Fibroblast of lung (primary cell): Measurements from ENCODE around the gene TNFRSF14. TPM values are rescaled to one million over a fixed set of nuclear protein-coding genes. Genes with fewer than 3 reads are reported as not detected.
"Not testable (repeated sequence)": the region's sequence is repeated elsewhere in the genome, so short reads cannot be mapped to it uniquely, and the experiment has no call there.

ENCODE experiments used
- DNase-seq, 2 donors: peaks; one replicate each; pipeline versions ENCODE4 v3.0.0 to v3.0.0-alpha.2; 2010; ENCODE audit warnings: low read depth in 2 of 2
- H2AFZ ChIP-seq: 2 replicates; pipeline ENCODE4 v1.5.1; 2012; ENCODE audit warnings: low read length, control low read depth, inconsistent platforms
- H3K27ac ChIP-seq: 2 replicates; pipeline ENCODE4 v1.5.1; 2011; ENCODE audit warnings: low read length, control low read depth; ENCODE audit not compliant: insufficient read depth
- H3K27me3 ChIP-seq: 2 replicates; pipeline ENCODE4 v1.5.1; 2011; ENCODE audit warnings: mild to moderate bottlenecking, low read length; ENCODE audit not compliant: control insufficient read depth, insufficient read depth
- H3K36me3 ChIP-seq: 2 replicates; pipeline ENCODE4 v1.5.1; 2011; ENCODE audit warnings: low read length; ENCODE audit not compliant: control insufficient read depth, insufficient read depth
- H3K4me1 ChIP-seq: 2 replicates; pipeline ENCODE4 v1.5.1; 2011; ENCODE audit warnings: low read length; ENCODE audit not compliant: control insufficient read depth, insufficient read depth; ENCODE audit errors: extremely low read depth
- H3K4me2 ChIP-seq: 2 replicates; pipeline ENCODE4 v1.5.1; 2011; ENCODE audit warnings: low read length, control low read depth; ENCODE audit not compliant: insufficient read depth; ENCODE audit errors: extremely low read depth
- H3K4me3 ChIP-seq, 4 experiments: fragments of 200-600 bp in 1 of 4; sonication (generic) in 1 of 4; replicated peaks in 1 of 4; 2 replicates each; pipeline ENCODE4 v1.5.1; 2011 to 2016; ENCODE audit warnings: low read length in 4 of 4, low read depth in 3 of 4, mild to moderate bottlenecking in 3 of 4, control low read depth in 2 of 4, inconsistent platforms in 1 of 4, mixed read lengths in 1 of 4; ENCODE audit not compliant: insufficient read depth in 1 of 4; ENCODE audit errors: control extremely low read depth in 1 of 4
- H3K79me2 ChIP-seq: 2 replicates; pipeline ENCODE4 v1.5.1; 2012; ENCODE audit warnings: mild to moderate bottlenecking, low read length, inconsistent platforms; ENCODE audit not compliant: control insufficient read depth, insufficient read depth
- H3K9ac ChIP-seq: 2 replicates; pipeline ENCODE4 v1.5.1; 2011; ENCODE audit warnings: mild to moderate bottlenecking, low read length, control low read depth; ENCODE audit not compliant: insufficient read depth
- H3K9me3 ChIP-seq: 2 replicates; pipeline ENCODE4 v1.5.1; 2012; ENCODE audit warnings: low read depth, low read length; ENCODE audit not compliant: control insufficient read depth, insufficient read depth
- H4K20me1 ChIP-seq: 2 replicates; pipeline ENCODE4 v1.5.1; 2011; ENCODE audit warnings: low read length; ENCODE audit not compliant: control insufficient read depth, insufficient read depth; ENCODE audit errors: extremely low read depth
- EZH2 ChIP-seq: IDR thresholded peaks from 2 replicates; pipeline ENCODE4 v1.5.1; 2012; ENCODE audit warnings: low read length, control low read depth, mild to moderate bottlenecking; ENCODE audit errors: missing control alignments
- polyA plus RNA-seq, 2 donors: library from polyadenylated mRNA; depleted of rRNA in 1 of 2; stranded (reverse) in 1 of 2; unstranded in 1 of 2; fragments of >200 nt; gene quantifications; 2 replicates each; pipeline ENCODE4 v1.2.1, GENCODE V29; 2011 to 2012; ENCODE audit warnings: missing spikeins in 1 of 2
- total RNA-seq: library from RNA; depleted of rRNA; stranded (reverse); fragments of >200 nt; gene quantifications from 2 replicates; pipeline ENCODE4 v1.2.1, GENCODE V29; 2014
- TF ChIP-seq, protein P1 (sequence below), 2 donors: IDR thresholded peaks in 1 of 2; conservative IDR thresholded peaks in 1 of 2; 1 replicate in 1 of 2; 2 replicates in 1 of 2; pipeline ENCODE4 v1.5.1; 2011 to 2012; ENCODE audit warnings: low read length in 2 of 2, control low read depth in 1 of 2, inconsistent platforms in 1 of 2, low read depth in 1 of 2, mild to moderate bottlenecking in 1 of 2

TNFRSF14 gene
- total and polyA plus RNA-seq, 2 donors (not counting 1 experiment from before 2014, with no cell fraction given), result 15.2 to 85.0 TPM

DNA sequence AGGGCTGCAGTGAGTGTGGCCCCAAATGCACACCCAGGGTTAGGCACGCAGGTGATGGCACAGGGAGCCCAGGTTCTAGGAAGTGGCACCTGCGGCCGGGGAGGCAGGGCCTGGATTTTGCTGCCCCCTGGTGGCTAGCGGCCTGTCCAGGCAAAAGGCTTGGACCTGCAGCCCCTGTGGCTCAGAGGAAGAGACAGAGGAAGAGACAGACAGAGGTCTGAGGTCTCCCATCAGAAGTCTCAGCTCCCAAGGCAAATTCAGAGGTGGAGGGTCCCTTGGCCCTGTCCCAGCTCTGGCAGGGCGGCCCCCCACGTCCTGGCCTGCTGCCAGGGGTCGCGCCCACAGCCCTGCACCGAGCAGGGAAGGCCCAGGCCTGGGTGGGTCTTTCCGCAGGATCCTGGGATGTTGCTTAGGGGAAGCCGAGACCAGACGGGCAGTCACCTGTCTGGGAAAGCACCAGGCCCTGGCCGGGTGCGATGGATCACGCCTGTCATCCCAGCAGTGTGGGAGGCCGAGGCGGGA is 8.0 kb upstream of the TNFRSF14 start:
- Histone ChIP-seq H3K9ac (peak overlapping the region; percentile 55), H3K79me2 (no peaks in the 10 kb centered on the region), H2AFZ (peak overlapping the region; percentile 41), H3K4me1 (peaks cover 14% of the 10 kb centered on the region), H3K27ac (peak overlapping the region; percentile 43), H4K20me1 (no peaks in the 10 kb centered on the region), H3K9me3 (no peaks in the 10 kb centered on the region), H3K4me2 (peak overlapping the region; percentile 59), H3K27me3 (no peaks in the 10 kb centered on the region), H3K4me3 (peak overlapping the region in 1 of 4 experiments; percentile 4), H3K36me3 (no peaks in the 10 kb centered on the region)
- no peak for TF ChIP-seq EZH2
- TF ChIP-seq, protein P1, sequence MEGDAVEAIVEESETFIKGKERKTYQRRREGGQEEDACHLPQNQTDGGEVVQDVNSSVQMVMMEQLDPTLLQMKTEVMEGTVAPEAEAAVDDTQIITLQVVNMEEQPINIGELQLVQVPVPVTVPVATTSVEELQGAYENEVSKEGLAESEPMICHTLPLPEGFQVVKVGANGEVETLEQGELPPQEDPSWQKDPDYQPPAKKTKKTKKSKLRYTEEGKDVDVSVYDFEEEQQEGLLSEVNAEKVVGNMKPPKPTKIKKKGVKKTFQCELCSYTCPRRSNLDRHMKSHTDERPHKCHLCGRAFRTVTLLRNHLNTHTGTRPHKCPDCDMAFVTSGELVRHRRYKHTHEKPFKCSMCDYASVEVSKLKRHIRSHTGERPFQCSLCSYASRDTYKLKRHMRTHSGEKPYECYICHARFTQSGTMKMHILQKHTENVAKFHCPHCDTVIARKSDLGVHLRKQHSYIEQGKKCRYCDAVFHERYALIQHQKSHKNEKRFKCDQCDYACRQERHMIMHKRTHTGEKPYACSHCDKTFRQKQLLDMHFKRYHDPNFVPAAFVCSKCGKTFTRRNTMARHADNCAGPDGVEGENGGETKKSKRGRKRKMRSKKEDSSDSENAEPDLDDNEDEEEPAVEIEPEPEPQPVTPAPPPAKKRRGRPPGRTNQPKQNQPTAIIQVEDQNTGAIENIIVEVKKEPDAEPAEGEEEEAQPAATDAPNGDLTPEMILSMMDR (conservative IDR thresholded peaks at IDR 0.05 in 1 of 2, IDR thresholded peaks at IDR 0.05 in 1 of 2; ENCODE audit: low read depth in 1 of 2, low read length in 2 of 2), result peak; percentile 88 to 95
- peak; percentile 48 to 62 for DNase-seq

DNA sequence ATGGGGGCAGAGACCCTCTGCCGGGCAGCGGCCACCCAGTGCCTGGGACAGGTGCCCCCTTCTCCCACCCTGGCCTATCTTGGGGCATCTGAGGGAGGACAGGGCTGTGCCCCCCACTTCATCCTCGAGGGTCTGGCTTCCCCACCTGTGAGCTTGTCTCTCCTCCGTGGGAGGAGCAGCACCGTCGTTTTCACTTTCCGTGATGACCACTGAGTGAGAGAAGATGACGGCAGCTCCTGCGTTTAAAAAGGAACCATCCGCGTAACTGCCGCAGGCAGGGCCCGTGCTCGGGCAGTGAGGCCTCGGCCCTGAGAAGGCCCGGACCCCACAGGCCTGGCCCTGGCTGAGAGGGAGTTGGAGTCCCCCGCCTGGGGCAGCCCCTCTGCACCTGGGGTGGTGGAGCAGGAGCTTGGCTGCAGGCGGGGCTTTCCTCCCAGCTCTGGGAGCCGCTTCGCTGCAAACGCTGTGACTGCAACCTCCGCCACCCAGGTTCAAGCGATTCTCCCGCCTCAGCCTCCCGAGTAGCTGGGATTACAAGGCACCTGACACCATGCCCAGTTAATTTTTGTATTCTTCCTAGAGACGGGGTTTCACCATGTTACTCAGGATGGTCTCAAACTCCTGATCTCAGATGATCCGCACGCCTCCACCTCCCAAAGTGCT is 6.7 kb upstream of the TNFRSF14 start:
- Histone ChIP-seq H3K4me1 (peaks cover 14% of the 10 kb centered on the region), H3K27ac (peak overlapping the region; percentile 57)
- not testable (repeated sequence) for H4K20me1 ChIP-seq, H3K4me3 ChIP-seq, H3K4me2 ChIP-seq, H3K27me3 ChIP-seq, H3K79me2 ChIP-seq, H2AFZ ChIP-seq, H3K9ac ChIP-seq, H3K9me3 ChIP-seq, H3K36me3 ChIP-seq, DNase-seq

DNA sequence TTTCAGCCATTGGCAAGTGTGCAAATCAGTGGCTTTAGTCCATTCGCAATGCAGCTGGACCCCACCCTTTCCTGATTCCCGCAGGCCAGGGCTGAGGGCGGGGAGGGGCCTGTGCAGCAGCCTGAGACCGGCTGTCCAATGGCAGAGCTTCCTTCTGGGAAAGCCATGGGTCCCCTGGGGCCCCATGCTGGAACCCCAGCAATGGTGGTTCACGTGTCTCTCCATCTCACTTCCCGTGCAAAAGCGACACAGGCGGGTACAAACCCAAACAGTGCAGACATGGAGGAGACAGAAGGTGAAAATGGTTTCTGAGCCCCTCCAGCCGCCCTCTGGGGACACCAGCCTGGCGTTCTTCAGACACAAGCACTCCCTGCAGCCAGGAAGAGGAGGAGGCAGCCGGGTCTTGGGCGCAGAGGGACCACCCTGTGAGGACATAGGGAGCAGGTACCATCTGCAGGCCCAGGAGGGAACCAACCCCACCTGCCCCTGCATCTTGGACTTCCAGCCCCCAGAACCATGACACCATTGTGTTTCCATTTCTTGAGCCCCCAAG is 5.8 kb upstream of the TNFRSF14 start:
- H3K36me3 ChIP-seq, H3K9me3 ChIP-seq, H4K20me1 ChIP-seq, H3K4me2 ChIP-seq, H2AFZ ChIP-seq, H3K79me2 ChIP-seq, H3K4me3 ChIP-seq, H3K9ac ChIP-seq, H3K27ac ChIP-seq, DNase-seq, H3K27me3 ChIP-seq: not testable (repeated sequence)
- H3K4me1 ChIP-seq, result peaks cover 14% of the 10 kb centered on the region

DNA sequence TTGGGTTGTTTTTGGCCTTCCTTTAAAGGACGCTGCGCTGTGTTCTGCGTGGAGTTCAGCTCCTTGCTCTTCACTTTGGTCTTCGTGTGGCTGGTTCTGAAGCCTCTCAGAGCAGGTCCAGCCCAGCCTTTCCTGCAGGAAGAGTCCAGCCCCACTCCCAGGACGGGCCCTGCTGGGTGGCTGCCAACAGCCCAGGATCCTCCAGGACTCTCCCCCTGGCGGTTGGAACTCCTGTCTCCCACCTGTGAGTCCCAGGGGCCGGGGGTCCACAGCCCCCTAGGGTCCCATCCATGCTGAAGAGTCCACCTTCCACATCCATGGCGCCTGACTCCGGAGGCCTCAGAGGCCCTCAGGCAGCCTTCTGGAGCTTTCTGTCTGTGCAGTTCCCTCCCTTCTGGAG is 4.6 kb upstream of the TNFRSF14 start:
- H3K27me3 ChIP-seq, H2AFZ ChIP-seq, H3K9ac ChIP-seq, H3K79me2 ChIP-seq, H4K20me1 ChIP-seq, H3K4me3 ChIP-seq, H3K27ac ChIP-seq, H3K4me2 ChIP-seq, DNase-seq, H3K36me3 ChIP-seq, H3K9me3 ChIP-seq: not testable (repeated sequence)
- peaks cover 18% of the 10 kb centered on the region for H3K4me1 ChIP-seq
